GM23338 (cell line): Measurements from ENCODE around the gene STX11. TPM values are rescaled to one million over a fixed set of nuclear protein-coding genes. Genes with fewer than 3 reads are reported as not detected.

Experiments used
- ATAC-seq: fragments of 200-7000 bp; cut with Tn5 transposase; 3 replicates; pipeline ENCODE4 v1.9.1; 2020
- DNase-seq: peaks from one replicate; pipeline ENCODE4 v3.0.0-alpha.2; 2015; ENCODE audit warnings: low spot score
- H2AFZ ChIP-seq: fragments of 200-600 bp; sonication (generic); 2 replicates; pipeline ENCODE4 v1.8.0; 2016; ENCODE audit warnings: antibody characterized with exemption, mild to moderate bottlenecking, moderate library complexity
- H3F3A ChIP-seq: fragments of 200-600 bp; sonication (generic); replicated peaks from 2 replicates; pipeline ENCODE4 v1.8.0; 2017; ENCODE audit warnings: antibody characterized with exemption, mixed run types, low read depth
- H3K27ac ChIP-seq: fragments of 200-600 bp; sonication (generic); 2 replicates; pipeline ENCODE4 v1.6.1; 2016; ENCODE audit warnings: low read depth
- H3K27me3 ChIP-seq: fragments of 200-600 bp; sonication (generic); 2 replicates; pipeline ENCODE4 v1.8.0; 2016; ENCODE audit warnings: mild to moderate bottlenecking, mixed run types, moderate library complexity; ENCODE audit not compliant: insufficient read depth
- H3K36me3 ChIP-seq: fragments of 200-600 bp; sonication (generic); 2 replicates; pipeline ENCODE4 v1.8.0; 2016; ENCODE audit warnings: mild to moderate bottlenecking; ENCODE audit not compliant: insufficient read depth
- H3K4me1 ChIP-seq: fragments of 200-600 bp; sonication (generic); 2 replicates; pipeline ENCODE4 v1.8.0; 2016; ENCODE audit warnings: mild to moderate bottlenecking, moderate library complexity; ENCODE audit not compliant: insufficient read depth
- H3K4me2 ChIP-seq: fragments of 200-600 bp; sonication (generic); 2 replicates; pipeline ENCODE4 v1.7.1; 2017; ENCODE audit warnings: mixed run types
- H3K4me3 ChIP-seq: fragments of 200-600 bp; sonication (generic); 2 replicates; pipeline ENCODE4 v1.6.1; 2016; ENCODE audit warnings: mixed run types
- H3K79me2 ChIP-seq: fragments of 200-600 bp; sonication (generic); replicated peaks from 2 replicates; pipeline ENCODE4 v1.8.0; 2017; ENCODE audit warnings: mild to moderate bottlenecking; ENCODE audit not compliant: insufficient read depth
- H3K9me2 ChIP-seq: fragments of 200-600 bp; sonication (generic); 2 replicates; pipeline ENCODE4 v1.8.0; 2017; ENCODE audit not compliant: insufficient read depth
- H4K20me1 ChIP-seq: fragments of 200-600 bp; sonication (generic); replicated peaks from 2 replicates; pipeline ENCODE4 v1.8.0; 2017; ENCODE audit warnings: mild to moderate bottlenecking; ENCODE audit not compliant: insufficient read depth
- H3K27ac Mint-ChIP-seq: 2 replicates; pipeline ENCODE4 v1.8.0; 2020; ENCODE audit warnings: inconsistent platforms, mild to moderate bottlenecking, moderate library complexity, mixed read lengths
- H3K27me3 Mint-ChIP-seq: 3 replicates; pipeline ENCODE4 v1.8.0; 2022; ENCODE audit warnings: low read depth, mild to moderate bottlenecking, moderate library complexity, mixed read lengths, inconsistent platforms; ENCODE audit not compliant: insufficient read depth, poor library complexity
- H3K36me3 Mint-ChIP-seq: 3 replicates; pipeline ENCODE4 v1.8.0; 2021; ENCODE audit warnings: low read depth, mild to moderate bottlenecking, inconsistent platforms, moderate library complexity, mixed read lengths
- H3K4me1 Mint-ChIP-seq: 3 replicates; pipeline ENCODE4 v1.8.0; 2020; ENCODE audit warnings: mild to moderate bottlenecking, inconsistent platforms, mixed read lengths
- H3K4me3 Mint-ChIP-seq: 3 replicates; pipeline ENCODE4 v1.8.0; 2021; ENCODE audit warnings: moderate library complexity, mild to moderate bottlenecking, inconsistent platforms, mixed read lengths
- H3K9me3 Mint-ChIP-seq: 3 replicates; pipeline ENCODE4 v1.8.0; 2020; ENCODE audit warnings: moderate library complexity, mild to moderate bottlenecking, inconsistent platforms, mixed read lengths
- NANOG ChIP-seq: IDR thresholded peaks from 2 replicates; pipeline ENCODE4 v1.6.1; 2016; ENCODE audit warnings: antibody characterized with exemption, borderline replicate concordance
- POLR2AphosphoS5 ChIP-seq: IDR thresholded peaks from 2 replicates; pipeline ENCODE4 v1.6.1; 2016; ENCODE audit warnings: antibody characterized with exemption, low read depth
- ZNF114 ChIP-seq: fragments of 250-450 bp; sonication (Bioruptor Pico); IDR thresholded peaks from 2 replicates; pipeline ENCODE4 v1.5.0; 2020; ENCODE audit warnings: mild to moderate bottlenecking, moderate library complexity
- ZNF331 ChIP-seq: fragments of 250-450 bp; sonication (Bioruptor Pico); IDR thresholded peaks from 2 replicates; pipeline ENCODE4 v1.5.0; 2020; ENCODE audit warnings: low read depth, mild to moderate bottlenecking, moderate library complexity
- polyA plus RNA-seq: library from polyadenylated mRNA; unstranded; fragments of >200 nt; fragmentation: Nextera tagmentation; extraction: Ambion mirVana; gene quantifications from 2 replicates; pipeline ENCODE4 v1.2.1, GENCODE V29; 2016
- total RNA-seq: library from RNA; depleted of rRNA; stranded (reverse); fragments of >200 nt; shearing (Covaris generic); gene quantifications from 2 replicates; pipeline ENCODE4 v1.2.3, GENCODE V29; 2014
- TF ChIP-seq, protein P1 (sequence below), 2 experiments: fragments of 200-600 bp in 1 of 2; sonication (generic) in 1 of 2; conservative IDR thresholded peaks; 2 replicates each; pipeline versions ENCODE4 v1.5.1 to v1.6.1; 2016 to 2017; ENCODE audit warnings: antibody characterized with exemption in 2 of 2, low read depth in 2 of 2, mild to moderate bottlenecking in 2 of 2, moderate library complexity in 1 of 2
- TF ChIP-seq, protein P2 (sequence below): IDR thresholded peaks from one replicate; pipeline ENCODE4 v1.6.1; 2018; ENCODE audit warnings: antibody characterized with exemption; ENCODE audit not compliant: unreplicated experiment
- TF ChIP-seq, protein P3 (sequence below): fragments of 250-450 bp; sonication (Bioruptor Pico); IDR thresholded peaks from 2 replicates; pipeline ENCODE4 v1.5.0; 2020; ENCODE audit warnings: mild to moderate bottlenecking, moderate library complexity

The STX11 gene
- total and polyA plus RNA-seq, 2 experiments from 2014 or later, result 0.35 to 0.52 TPM

DNA sequence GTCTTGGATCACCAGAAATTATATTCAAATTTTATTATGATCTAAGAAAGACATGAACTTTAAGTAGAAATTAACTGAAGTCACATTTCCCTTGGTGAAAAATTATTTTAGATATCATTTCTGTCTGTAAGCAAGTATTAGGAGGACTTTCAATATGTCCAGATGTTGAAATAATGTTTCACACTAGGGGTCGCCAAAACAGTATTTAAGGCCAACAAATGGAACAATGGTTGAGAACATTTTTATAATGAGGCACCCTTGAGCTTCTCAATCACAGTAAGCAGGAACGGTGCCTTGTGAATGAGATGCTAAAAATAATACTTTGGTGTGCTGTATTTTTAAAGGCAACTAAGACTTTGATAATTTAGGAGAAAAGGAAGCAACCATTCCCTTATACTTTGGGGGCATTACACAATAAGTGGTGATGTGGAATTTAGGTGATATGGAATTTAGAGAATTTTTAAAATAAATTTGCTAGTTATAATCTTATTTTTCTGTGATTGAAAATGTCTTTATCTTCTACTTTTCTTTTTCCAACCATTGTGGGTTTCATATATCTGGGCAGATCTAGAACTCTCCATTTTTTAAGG, 45.3 kb upstream of the STX11 start:
- H3K9me3 Mint-ChIP-seq, result no peaks in the 10 kb centered on the region
- no peaks in the 10 kb centered on the region for H3K9me2 ChIP-seq
- H3K36me3 ChIP-seq, result no peaks in the 10 kb centered on the region
- H3K4me1 ChIP-seq, result no peaks in the 10 kb centered on the region
- no peaks in the 10 kb centered on the region for H3K36me3 Mint-ChIP-seq
- H3K4me3 Mint-ChIP-seq, result no peak overlapping the region
- no peaks in the 10 kb centered on the region for H3F3A ChIP-seq
- no peaks in the 10 kb centered on the region for H4K20me1 ChIP-seq
- no peaks in the 10 kb centered on the region for H3K27me3 ChIP-seq
- DNase-seq, result peak; percentile 83
- H3K79me2 ChIP-seq, result no peaks in the 10 kb centered on the region
- no peak overlapping the region for H3K27ac Mint-ChIP-seq
- ATAC-seq, result peak; percentile 58
- H2AFZ ChIP-seq, result no peak overlapping the region
- H3K4me3 ChIP-seq, result no peak overlapping the region
- H3K4me1 Mint-ChIP-seq, result no peaks in the 10 kb centered on the region
- 0 out of 2 replicates have a peak, but pooled peaks have one; percentile 26 for TF ChIP-seq ZNF114 (CRISPR knock-in tag)
- TF ChIP-seq ZNF331 (CRISPR knock-in tag), result no peak
- TF ChIP-seq, protein P1, sequence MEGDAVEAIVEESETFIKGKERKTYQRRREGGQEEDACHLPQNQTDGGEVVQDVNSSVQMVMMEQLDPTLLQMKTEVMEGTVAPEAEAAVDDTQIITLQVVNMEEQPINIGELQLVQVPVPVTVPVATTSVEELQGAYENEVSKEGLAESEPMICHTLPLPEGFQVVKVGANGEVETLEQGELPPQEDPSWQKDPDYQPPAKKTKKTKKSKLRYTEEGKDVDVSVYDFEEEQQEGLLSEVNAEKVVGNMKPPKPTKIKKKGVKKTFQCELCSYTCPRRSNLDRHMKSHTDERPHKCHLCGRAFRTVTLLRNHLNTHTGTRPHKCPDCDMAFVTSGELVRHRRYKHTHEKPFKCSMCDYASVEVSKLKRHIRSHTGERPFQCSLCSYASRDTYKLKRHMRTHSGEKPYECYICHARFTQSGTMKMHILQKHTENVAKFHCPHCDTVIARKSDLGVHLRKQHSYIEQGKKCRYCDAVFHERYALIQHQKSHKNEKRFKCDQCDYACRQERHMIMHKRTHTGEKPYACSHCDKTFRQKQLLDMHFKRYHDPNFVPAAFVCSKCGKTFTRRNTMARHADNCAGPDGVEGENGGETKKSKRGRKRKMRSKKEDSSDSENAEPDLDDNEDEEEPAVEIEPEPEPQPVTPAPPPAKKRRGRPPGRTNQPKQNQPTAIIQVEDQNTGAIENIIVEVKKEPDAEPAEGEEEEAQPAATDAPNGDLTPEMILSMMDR (conservative IDR thresholded peaks at IDR 0.05; ENCODE audit: low read depth in 2 of 2), result peak; percentile 78 to 89
- H3K4me2 ChIP-seq, result no peak overlapping the region
- peaks cover 4% of the 10 kb centered on the region for H3K27me3 Mint-ChIP-seq
- H3K27ac ChIP-seq, result no peak overlapping the region

DNA sequence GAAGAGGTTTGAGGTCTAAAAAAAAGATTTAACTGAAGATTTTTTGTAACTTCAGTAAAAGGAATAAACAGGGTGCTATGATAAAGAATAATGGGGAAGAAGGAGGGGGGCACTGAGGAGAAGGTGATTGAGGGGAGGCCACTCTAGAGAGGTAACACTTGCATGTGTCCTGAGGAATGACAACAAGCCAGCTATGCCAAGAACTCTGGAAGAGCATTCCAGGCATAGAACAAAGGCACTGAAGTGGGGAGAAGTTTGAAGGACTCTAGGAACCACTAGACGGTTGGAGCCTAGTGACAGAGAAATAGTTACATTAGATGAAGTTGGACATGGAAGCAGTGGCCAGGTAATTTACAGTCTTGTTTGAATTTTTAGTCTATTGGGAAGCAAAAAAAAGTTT, 44.1 kb upstream of the STX11 start:
- no peak overlapping the region for H3K4me3 ChIP-seq
- TF ChIP-seq, protein P2, sequence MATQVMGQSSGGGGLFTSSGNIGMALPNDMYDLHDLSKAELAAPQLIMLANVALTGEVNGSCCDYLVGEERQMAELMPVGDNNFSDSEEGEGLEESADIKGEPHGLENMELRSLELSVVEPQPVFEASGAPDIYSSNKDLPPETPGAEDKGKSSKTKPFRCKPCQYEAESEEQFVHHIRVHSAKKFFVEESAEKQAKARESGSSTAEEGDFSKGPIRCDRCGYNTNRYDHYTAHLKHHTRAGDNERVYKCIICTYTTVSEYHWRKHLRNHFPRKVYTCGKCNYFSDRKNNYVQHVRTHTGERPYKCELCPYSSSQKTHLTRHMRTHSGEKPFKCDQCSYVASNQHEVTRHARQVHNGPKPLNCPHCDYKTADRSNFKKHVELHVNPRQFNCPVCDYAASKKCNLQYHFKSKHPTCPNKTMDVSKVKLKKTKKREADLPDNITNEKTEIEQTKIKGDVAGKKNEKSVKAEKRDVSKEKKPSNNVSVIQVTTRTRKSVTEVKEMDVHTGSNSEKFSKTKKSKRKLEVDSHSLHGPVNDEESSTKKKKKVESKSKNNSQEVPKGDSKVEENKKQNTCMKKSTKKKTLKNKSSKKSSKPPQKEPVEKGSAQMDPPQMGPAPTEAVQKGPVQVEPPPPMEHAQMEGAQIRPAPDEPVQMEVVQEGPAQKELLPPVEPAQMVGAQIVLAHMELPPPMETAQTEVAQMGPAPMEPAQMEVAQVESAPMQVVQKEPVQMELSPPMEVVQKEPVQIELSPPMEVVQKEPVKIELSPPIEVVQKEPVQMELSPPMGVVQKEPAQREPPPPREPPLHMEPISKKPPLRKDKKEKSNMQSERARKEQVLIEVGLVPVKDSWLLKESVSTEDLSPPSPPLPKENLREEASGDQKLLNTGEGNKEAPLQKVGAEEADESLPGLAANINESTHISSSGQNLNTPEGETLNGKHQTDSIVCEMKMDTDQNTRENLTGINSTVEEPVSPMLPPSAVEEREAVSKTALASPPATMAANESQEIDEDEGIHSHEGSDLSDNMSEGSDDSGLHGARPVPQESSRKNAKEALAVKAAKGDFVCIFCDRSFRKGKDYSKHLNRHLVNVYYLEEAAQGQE, result no peak
- TF ChIP-seq ZNF331 (CRISPR knock-in tag) (no peak), NANOG (no peak), POLR2AphosphoS5 (no peak)
- TF ChIP-seq, protein P1 (conservative IDR thresholded peaks at IDR 0.05; ENCODE audit: low read depth in 2 of 2), result no peak
- TF ChIP-seq, protein P3, sequence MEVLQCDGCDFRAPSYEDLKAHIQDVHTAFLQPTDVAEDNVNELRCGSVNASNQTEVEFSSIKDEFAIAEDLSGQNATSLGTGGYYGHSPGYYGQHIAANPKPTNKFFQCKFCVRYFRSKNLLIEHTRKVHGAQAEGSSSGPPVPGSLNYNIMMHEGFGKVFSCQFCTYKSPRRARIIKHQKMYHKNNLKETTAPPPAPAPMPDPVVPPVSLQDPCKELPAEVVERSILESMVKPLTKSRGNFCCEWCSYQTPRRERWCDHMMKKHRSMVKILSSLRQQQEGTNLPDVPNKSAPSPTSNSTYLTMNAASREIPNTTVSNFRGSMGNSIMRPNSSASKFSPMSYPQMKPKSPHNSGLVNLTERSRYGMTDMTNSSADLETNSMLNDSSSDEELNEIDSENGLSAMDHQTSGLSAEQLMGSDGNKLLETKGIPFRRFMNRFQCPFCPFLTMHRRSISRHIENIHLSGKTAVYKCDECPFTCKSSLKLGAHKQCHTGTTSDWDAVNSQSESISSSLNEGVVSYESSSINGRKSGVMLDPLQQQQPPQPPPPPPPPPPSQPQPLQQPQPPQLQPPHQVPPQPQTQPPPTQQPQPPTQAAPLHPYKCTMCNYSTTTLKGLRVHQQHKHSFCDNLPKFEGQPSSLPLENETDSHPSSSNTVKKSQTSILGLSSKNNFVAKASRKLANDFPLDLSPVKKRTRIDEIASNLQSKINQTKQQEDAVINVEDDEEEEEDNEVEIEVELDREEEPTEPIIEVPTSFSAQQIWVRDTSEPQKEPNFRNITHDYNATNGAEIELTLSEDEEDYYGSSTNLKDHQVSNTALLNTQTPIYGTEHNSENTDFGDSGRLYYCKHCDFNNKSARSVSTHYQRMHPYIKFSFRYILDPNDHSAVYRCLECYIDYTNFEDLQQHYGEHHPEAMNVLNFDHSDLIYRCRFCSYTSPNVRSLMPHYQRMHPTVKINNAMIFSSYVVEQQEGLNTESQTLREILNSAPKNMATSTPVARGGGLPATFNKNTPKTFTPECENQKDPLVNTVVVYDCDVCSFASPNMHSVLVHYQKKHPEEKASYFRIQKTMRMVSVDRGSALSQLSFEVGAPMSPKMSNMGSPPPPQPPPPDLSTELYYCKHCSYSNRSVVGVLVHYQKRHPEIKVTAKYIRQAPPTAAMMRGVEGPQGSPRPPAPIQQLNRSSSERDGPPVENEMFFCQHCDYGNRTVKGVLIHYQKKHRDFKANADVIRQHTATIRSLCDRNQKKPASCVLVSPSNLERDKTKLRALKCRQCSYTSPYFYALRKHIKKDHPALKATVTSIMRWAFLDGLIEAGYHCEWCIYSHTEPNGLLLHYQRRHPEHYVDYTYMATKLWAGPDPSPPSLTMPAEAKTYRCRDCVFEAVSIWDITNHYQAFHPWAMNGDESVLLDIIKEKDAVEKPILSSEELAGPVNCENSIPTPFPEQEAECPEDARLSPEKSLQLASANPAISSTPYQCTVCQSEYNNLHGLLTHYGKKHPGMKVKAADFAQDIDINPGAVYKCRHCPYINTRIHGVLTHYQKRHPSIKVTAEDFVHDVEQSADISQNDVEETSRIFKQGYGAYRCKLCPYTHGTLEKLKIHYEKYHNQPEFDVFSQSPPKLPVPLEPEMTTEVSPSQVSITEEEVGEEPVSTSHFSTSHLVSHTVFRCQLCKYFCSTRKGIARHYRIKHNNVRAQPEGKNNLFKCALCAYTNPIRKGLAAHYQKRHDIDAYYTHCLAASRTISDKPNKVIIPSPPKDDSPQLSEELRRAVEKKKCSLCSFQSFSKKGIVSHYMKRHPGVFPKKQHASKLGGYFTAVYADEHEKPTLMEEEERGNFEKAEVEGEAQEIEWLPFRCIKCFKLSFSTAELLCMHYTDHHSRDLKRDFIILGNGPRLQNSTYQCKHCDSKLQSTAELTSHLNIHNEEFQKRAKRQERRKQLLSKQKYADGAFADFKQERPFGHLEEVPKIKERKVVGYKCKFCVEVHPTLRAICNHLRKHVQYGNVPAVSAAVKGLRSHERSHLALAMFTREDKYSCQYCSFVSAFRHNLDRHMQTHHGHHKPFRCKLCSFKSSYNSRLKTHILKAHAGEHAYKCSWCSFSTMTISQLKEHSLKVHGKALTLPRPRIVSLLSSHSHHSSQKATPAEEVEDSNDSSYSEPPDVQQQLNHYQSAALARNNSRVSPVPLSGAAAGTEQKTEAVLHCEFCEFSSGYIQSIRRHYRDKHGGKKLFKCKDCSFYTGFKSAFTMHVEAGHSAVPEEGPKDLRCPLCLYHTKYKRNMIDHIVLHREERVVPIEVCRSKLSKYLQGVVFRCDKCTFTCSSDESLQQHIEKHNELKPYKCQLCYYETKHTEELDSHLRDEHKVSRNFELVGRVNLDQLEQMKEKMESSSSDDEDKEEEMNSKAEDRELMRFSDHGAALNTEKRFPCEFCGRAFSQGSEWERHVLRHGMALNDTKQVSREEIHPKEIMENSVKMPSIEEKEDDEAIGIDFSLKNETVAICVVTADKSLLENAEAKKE (CRISPR knock-in tag), result no peak

More for the DNA sequence above, 44.1 kb upstream of the STX11 start:
- Histone ChIP-seq H3K27me3 (no peaks in the 10 kb centered on the region), H3K36me3 (no peaks in the 10 kb centered on the region), H4K20me1 (no peaks in the 10 kb centered on the region), H3K4me2 (no peak overlapping the region), H3K4me1 (no peaks in the 10 kb centered on the region), H3K27ac (no peak overlapping the region), H3F3A (no peaks in the 10 kb centered on the region), H3K9me2 (no peaks in the 10 kb centered on the region), H2AFZ (no peak overlapping the region), H3K79me2 (no peaks in the 10 kb centered on the region)
- H3K4me1 Mint-ChIP-seq, result no peaks in the 10 kb centered on the region
- H3K36me3 Mint-ChIP-seq, result no peaks in the 10 kb centered on the region
- H3K27me3 Mint-ChIP-seq, result peaks cover 4% of the 10 kb centered on the region
- 0 out of 2 replicates have a peak overlapping the region, but pooled peaks have one; percentile 12 for H3K27ac Mint-ChIP-seq
- no peaks in the 10 kb centered on the region for H3K9me3 Mint-ChIP-seq
- DNase-seq (peak; percentile 28), ATAC-seq (no peak)
- no peak overlapping the region for H3K4me3 Mint-ChIP-seq
